GM12878 (cell line): ENCODE data around the gene FURIN. TPM values are rescaled to one million over a fixed set of nuclear protein-coding genes. Genes with fewer than 3 reads are reported as not detected.

Experiments
- ATAC-seq: fragments of 200-7000 bp; cut with Tn5 transposase; 3 replicates; pipeline ENCODE4 v1.9.1; 2020; ENCODE audit warnings: mild to moderate bottlenecking, moderate library complexity
- BruUV-seq: library from RNA; stranded (reverse); fragments of 400-500 nt; replicated peaks from 2 replicates; lab custom pipeline; 2021; lab: Mats Ljungman, UMichigan
- CTCF ChIA-PET: fragments of 300-600 bp; sonication (Branson Sonifier 250); formaldehyde crosslinking; extraction: SDS; loops from one replicate; lab custom pipeline; 2021; ENCODE audit warnings: inconsistent platforms; lab: Yijun Ruan, JAX
- POLR2A ChIA-PET: fragments of 350-600 bp; formaldehyde crosslinking; extraction: SDS; loops from one replicate; lab custom pipeline; 2021; ENCODE audit warnings: inconsistent platforms; lab: Charles Lee
- RAD21 ChIA-PET: fragments of 300-600 bp; sonication (Branson Sonifier 250); formaldehyde crosslinking; loops from one replicate; lab custom pipeline; 2023; ENCODE audit warnings: antibody characterized with exemption; ENCODE audit not compliant: unreplicated experiment; lab: Charles Lee
- SMC1A ChIA-PET: fragments of 300-600 bp; sonication (Branson Sonifier 250); formaldehyde crosslinking; loops from one replicate; lab custom pipeline; 2023; ENCODE audit not compliant: unreplicated experiment, uncharacterized antibody; lab: Charles Lee
- DNase-seq: peaks from one replicate; pipeline ENCODE4 v3.0.0-alpha.2; 2011; ENCODE audit warnings: low read depth, low spot score
- FAIRE-seq: peaks from 3 replicates; lab custom pipeline; 2011; peaks lifted over from hg19 to GRCh38; lab: Jason Lieb, UNC
- H2AFZ ChIP-seq: 2 replicates; pipeline ENCODE4 v1.6.0; 2011; ENCODE audit warnings: low read depth, low read length, control low read depth; ENCODE audit not compliant: control insufficient read depth
- H3K27ac ChIP-seq: 2 replicates; pipeline ENCODE4 v1.5.1; 2011; ENCODE audit warnings: control low read depth; ENCODE audit not compliant: control insufficient read depth, insufficient read depth
- H3K27me3 ChIP-seq, 2 experiments: replicated peaks in 1 of 2; 2 replicates each; pipeline versions ENCODE4 v1.6.0 to v1.6.1; 2011; ENCODE audit warnings: low read length in 1 of 2; ENCODE audit not compliant: control insufficient read depth in 2 of 2, insufficient read depth in 2 of 2
- H3K36me3 ChIP-seq, 2 experiments: 2 replicates each; pipeline ENCODE4 v1.5.1; 2011; ENCODE audit warnings: low read length in 1 of 2; ENCODE audit not compliant: control insufficient read depth in 2 of 2, insufficient read depth in 2 of 2
- H3K4me1 ChIP-seq: 2 replicates; pipeline ENCODE4 v1.6.1; 2011; ENCODE audit warnings: mild to moderate bottlenecking, low read length, moderate library complexity, mixed read lengths; ENCODE audit not compliant: control insufficient read depth, insufficient read depth
- H3K4me2 ChIP-seq: 2 replicates; pipeline ENCODE4 v1.6.0; 2011; ENCODE audit warnings: control low read depth; ENCODE audit not compliant: control insufficient read depth, insufficient read depth
- H3K4me3 ChIP-seq: fragments of 200-600 bp; sonication (generic); 2 replicates; pipeline ENCODE4 v1.5.1; 2016
- H3K79me2 ChIP-seq: 2 replicates; pipeline ENCODE4 v1.6.0; 2011; ENCODE audit warnings: low read length; ENCODE audit not compliant: control insufficient read depth, insufficient read depth
- H3K9ac ChIP-seq: 2 replicates; pipeline ENCODE4 v1.8.0; 2011; ENCODE audit warnings: low read length, control low read depth, mixed read lengths; ENCODE audit not compliant: control insufficient read depth, insufficient read depth
- H3K9me3 ChIP-seq: replicated peaks from 3 replicates; pipeline ENCODE4 v1.5.1; 2011; ENCODE audit warnings: mild to moderate bottlenecking, low read length; ENCODE audit not compliant: control insufficient read depth, insufficient read depth
- H4K20me1 ChIP-seq: 2 replicates; pipeline ENCODE4 v1.6.0; 2011; ENCODE audit not compliant: control insufficient read depth, insufficient read depth
- FOS ChIP-seq: IDR thresholded peaks from 3 replicates; pipeline ENCODE4 v1.6.1; 2011; ENCODE audit warnings: borderline replicate concordance; ENCODE audit not compliant: insufficient read length; ENCODE audit errors: extremely low read depth
- NFYB ChIP-seq: IDR thresholded peaks from 2 replicates; pipeline ENCODE4 v1.6.1; 2011; ENCODE audit warnings: low read depth, mild to moderate bottlenecking, low read length, improper control_type of control experiment, moderate library complexity; ENCODE audit not compliant: insufficient read depth
- STAT1 ChIP-seq: fragments of 450-650 bp; conservative IDR thresholded peaks from 2 replicates; pipeline ENCODE4 v1.6.1; 2014; ENCODE audit warnings: antibody characterized with exemption, mild to moderate bottlenecking
- TARDBP ChIP-seq: IDR thresholded peaks from 2 replicates; pipeline ENCODE4 v1.6.1; 2016; ENCODE audit warnings: borderline replicate concordance
- USF1 ChIP-seq: IDR thresholded peaks from 2 replicates; pipeline ENCODE4 v1.6.1; 2011; ENCODE audit warnings: borderline replicate concordance, low read depth, mild to moderate bottlenecking, moderate library complexity, mixed read lengths, low read length; ENCODE audit not compliant: insufficient read depth; ENCODE audit errors: extremely low read length
- ZNF274 ChIP-seq: IDR thresholded peaks from one replicate; pipeline ENCODE4 v1.8.0; 2011; ENCODE audit not compliant: insufficient read length, insufficient read depth
- ZNF592 ChIP-seq: fragments of 450-650 bp; IDR thresholded peaks from 2 replicates; pipeline ENCODE4 v1.6.1; 2017; ENCODE audit warnings: mild to moderate bottlenecking, moderate library complexity
- WGBS: methylation state at CpG from one replicate; pipeline ENCODE4 v1.1.6; 2016; ENCODE audit warnings: low lambda C conversion rate; ENCODE audit not compliant: insufficient replicate concordance, insufficient coverage; ENCODE audit errors: missing lambda C conversion rate; 5-methylcytosine and 5-hydroxymethylcytosine counted together
- in situ Hi-C: fragments of 300-500 bp; cut with MboI; formaldehyde crosslinking; loops from 9 replicates; pipeline ENCODE4 v1.14.3; 2018; ENCODE audit warnings: mixed read lengths
- intact Hi-C: fragments of 100-400 bp; cut with micrococcal nuclease; formaldehyde crosslinking; loops from one replicate; pipeline ENCODE4 v1.14.2; 2022; ENCODE audit not compliant: unreplicated experiment
- polyA plus RNA-seq, 11 experiments: library from polyadenylated mRNA; depleted of rRNA in 4 of 11; unstranded in 6 of 11; stranded (reverse) in 5 of 11; fragments of >200 nt; fragmentation: Nextera tagmentation in 4 of 11; fragmentation: Illumina TruSeq in 1 of 11; extraction: Ambion mirVana in 4 of 11; extraction: Trizol in 1 of 11; gene quantifications; 1 replicate in 1 of 11; 2 replicates in 10 of 11; pipeline versions ENCODE4 v1.2.1 to v1.2.3, GENCODE V29; 2011 to 2016; ENCODE audit warnings: inconsistent platforms in 2 of 11, missing spikeins in 2 of 11, low read depth in 1 of 11
- total RNA-seq, 4 experiments: library from RNA; depleted of rRNA in 3 of 4; stranded (reverse); fragments of >200 nt in 3 of 4; fragmentation: Illumina TruSeq in 1 of 4; extraction: Trizol in 1 of 4; gene quantifications; 2 replicates each; pipeline versions ENCODE4 v1.2.1 to v1.2.3, GENCODE V29; 2013 to 2021

FURIN gene
- total and polyA plus RNA-seq, 10 of the 15 experiments (the other 5 are each of a cell fraction or from before 2014, with no cell fraction given): 0.47 to 39.9 (median 8.0) TPM

- TF ChIP-seq ZNF592 (no peak), TARDBP (no peak), FOS (no peak)
Observed at GRCh38 chr15:90891346-90891949, 23.1 kb downstream of the FURIN start (continued).

GRCh38 chr15:90892023-90892422, 23.6 kb downstream of the FURIN start:
- Histone ChIP-seq H3K27ac (no peak overlapping the region), H3K9ac (no peak overlapping the region), H3K9me3 (no peaks in the 10 kb centered on the region), H3K4me1 (peaks cover 6% of the 10 kb centered on the region), H4K20me1 (no peaks in the 10 kb centered on the region), H3K36me3 (no peaks in the 10 kb centered on the region; a peak in 2 of 4 replicates), H3K27me3 (no peaks in the 10 kb centered on the region), H3K4me2 (no peak overlapping the region), H2AFZ (no peak overlapping the region), H3K4me3 (no peak overlapping the region), H3K79me2 (no peaks in the 10 kb centered on the region)
- FAIRE-seq (no peak), DNase-seq (no peak), ATAC-seq (no peak)
- ChIA-PET POLR2A (interaction anchor here (0.6 kb wide), 1 partner anchor 1215 kb away, joined by 3 read pairs; no protein-coding TSS in a partner anchor), RAD21 (no interaction called here), SMC1A (no interaction called here), CTCF (no interaction called here)
- in situ Hi-C loops (no loop called here), intact Hi-C loops (no loop called here)
- WGBS: 89% methylated on average over 7 of the region's 11 CpGs
- no TSS peak for BruUV-seq
- TF ChIP-seq NFYB (no peak), USF1 (no peak), ZNF274 (no peak), STAT1 (no peak), ZNF592 (no peak)
